Skeletal muscle cell (primary cell): ENCODE results near the gene ENPP4.

Experiments
- DNase-seq: peaks from one replicate; pipeline ENCODE4 v3.0.0-alpha.2; 2010; ENCODE audit warnings: low read depth
- H3K4me3 ChIP-seq: 2 replicates; pipeline ENCODE4 v1.5.1; 2011; ENCODE audit warnings: low read depth, mild to moderate bottlenecking, control low read depth, low read length, moderate library complexity

The ENPP4 gene

DNA sequence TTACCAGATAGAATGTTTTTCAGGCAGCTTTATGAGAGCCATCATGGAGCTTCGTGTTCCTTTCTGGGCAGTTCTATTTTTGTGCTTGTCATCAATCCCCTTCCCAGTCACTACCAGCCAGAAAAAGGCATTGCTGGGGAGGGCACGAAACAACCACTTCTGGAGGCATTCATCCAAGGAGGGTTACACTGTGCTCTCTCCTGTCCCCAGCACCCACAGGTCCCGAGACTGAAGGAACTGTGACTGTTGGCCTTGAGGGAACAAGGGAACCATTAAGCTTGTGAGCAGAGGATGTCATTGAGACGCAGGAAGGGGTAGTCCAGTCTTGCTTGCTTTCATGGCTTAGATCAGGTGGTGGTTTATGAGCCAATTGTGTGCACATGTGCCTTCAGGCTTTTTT lies 61.1 kb downstream of the ENPP4 start:
- no peak overlapping the region for H3K4me3 ChIP-seq
- DNase-seq = no peak

DNA sequence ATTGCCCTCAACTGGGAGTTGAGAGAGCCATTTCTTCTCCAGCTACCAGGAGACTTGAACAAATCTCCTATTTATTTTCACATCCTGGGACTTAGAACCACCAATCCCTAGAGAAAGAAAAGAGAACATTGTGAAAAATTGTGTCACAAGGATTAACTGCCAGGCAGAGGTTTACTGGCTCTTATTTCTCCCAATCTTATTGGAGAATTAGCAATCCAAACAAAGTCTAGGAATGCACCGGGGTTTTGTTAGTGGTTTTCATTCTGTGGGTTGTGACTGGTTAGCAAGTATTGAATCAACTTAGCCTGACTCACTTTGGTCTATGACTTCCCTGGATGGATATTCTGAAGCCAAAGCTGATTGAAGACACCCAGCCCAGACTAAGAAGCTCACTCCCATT lies 62.2 kb downstream of the ENPP4 start:
- DNase-seq = peak; percentile 75
- no peak overlapping the region for H3K4me3 ChIP-seq
